DOHH2 (cell line): ENCODE measurements around the gene FADD.

Source experiments
- EZH2phosphoT487 ChIP-seq: fragments of 200-600 bp; sonication (generic); IDR thresholded peaks from 2 replicates; pipeline ENCODE4 v1.6.1; 2017; ENCODE audit warnings: borderline replicate concordance, mild to moderate bottlenecking, antibody characterized with exemption, low read length, moderate library complexity, mixed read lengths
- TF ChIP-seq, protein P1 (sequence below): fragments of 200-600 bp; sonication (generic); IDR thresholded peaks from one replicate; pipeline ENCODE4 v1.5.1; 2014; ENCODE audit warnings: antibody characterized with exemption, mild to moderate bottlenecking, low read depth, low read length; ENCODE audit not compliant: poor library complexity, severe bottlenecking

DNA sequence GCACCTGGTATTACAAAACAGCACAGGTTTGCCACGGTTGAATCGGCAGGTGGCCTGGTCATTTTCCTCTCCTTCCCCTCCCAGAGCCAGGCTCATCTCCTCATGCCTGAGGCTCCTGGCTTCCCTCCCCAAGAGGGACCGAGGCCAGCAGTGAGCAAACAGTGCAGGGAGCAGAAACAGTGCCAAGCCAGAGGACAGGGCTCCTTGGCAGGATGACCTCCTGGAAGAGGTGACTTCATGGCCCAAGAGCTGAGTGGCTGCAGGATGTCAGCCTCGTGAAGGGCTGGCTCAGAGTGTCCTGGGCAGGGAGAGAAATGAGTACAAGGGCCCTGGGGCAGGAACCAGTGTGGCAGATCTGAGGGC lies 44.6 kb downstream of the FADD start:
- TF ChIP-seq, protein P1, sequence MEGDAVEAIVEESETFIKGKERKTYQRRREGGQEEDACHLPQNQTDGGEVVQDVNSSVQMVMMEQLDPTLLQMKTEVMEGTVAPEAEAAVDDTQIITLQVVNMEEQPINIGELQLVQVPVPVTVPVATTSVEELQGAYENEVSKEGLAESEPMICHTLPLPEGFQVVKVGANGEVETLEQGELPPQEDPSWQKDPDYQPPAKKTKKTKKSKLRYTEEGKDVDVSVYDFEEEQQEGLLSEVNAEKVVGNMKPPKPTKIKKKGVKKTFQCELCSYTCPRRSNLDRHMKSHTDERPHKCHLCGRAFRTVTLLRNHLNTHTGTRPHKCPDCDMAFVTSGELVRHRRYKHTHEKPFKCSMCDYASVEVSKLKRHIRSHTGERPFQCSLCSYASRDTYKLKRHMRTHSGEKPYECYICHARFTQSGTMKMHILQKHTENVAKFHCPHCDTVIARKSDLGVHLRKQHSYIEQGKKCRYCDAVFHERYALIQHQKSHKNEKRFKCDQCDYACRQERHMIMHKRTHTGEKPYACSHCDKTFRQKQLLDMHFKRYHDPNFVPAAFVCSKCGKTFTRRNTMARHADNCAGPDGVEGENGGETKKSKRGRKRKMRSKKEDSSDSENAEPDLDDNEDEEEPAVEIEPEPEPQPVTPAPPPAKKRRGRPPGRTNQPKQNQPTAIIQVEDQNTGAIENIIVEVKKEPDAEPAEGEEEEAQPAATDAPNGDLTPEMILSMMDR = no peak
- no peak for TF ChIP-seq EZH2phosphoT487
